Measurements from ENCODE around the gene SFXN1. TPM values are rescaled to one million over a fixed set of nuclear protein-coding genes. Genes with fewer than 3 reads are reported as not detected.

The SFXN1 gene
- total and polyA plus RNA-seq, 9 of the 15 experiments (the other 6 are each of a cell fraction or from before 2014, with no cell fraction given): 31.8 to 261 (median 113) TPM

GRCh38 chr5:175508896-175509295, 30.5 kb downstream of the SFXN1 start (continued):
- TF ChIP-seq ZFX (CRISPR knock-in tag; IDR thresholded peaks at IDR 0.05): no peak
- TF ChIP-seq, protein P1, sequence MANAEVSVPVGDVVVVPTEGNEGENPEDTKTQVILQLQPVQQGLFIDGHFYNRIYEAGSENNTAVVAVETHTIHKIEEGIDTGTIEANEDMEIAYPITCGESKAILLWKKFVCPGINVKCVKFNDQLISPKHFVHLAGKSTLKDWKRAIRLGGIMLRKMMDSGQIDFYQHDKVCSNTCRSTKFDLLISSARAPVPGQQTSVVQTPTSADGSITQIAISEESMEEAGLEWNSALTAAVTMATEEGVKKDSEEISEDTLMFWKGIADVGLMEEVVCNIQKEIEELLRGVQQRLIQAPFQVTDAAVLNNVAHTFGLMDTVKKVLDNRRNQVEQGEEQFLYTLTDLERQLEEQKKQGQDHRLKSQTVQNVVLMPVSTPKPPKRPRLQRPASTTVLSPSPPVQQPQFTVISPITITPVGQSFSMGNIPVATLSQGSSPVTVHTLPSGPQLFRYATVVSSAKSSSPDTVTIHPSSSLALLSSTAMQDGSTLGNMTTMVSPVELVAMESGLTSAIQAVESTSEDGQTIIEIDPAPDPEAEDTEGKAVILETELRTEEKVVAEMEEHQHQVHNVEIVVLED (CRISPR knock-in tag; IDR thresholded peaks at IDR 0.05): no peak

- no peaks in the 10 kb centered on the region for H3K9me1 ChIP-seq (ENCODE audit: control insufficient read depth, insufficient read depth, low read length)
- BruUV-seq (replicated peaks): no TSS peak
- CTCF ChIA-PET (ENCODE audit: low intra/inter-chr PET ratio): no interaction called here
- DNase-seq (ENCODE audit: extremely low read depth in 1 of 4, low spot score in 3 of 4) (no peak), ATAC-seq (no peak), FAIRE-seq (no peak)
- peaks cover 98% of the 10 kb centered on the region for H3K36me3 ChIP-seq (ENCODE audit: control insufficient read depth, insufficient read depth, low read length)
- H3K4me1 ChIP-seq (replicated peaks in 1 of 2; ENCODE audit: control insufficient read depth in 2 of 2, insufficient read depth in 2 of 2, low read length in 2 of 2): peaks cover 9 to 12% of the 10 kb centered on the region in 2 experiments; a peak in 3 of 5 replicates
- no peak overlapping the region for H3K4me3 ChIP-seq
- H3K79me2 ChIP-seq (ENCODE audit: control insufficient read depth, insufficient read depth, low read length): no peaks in the 10 kb centered on the region
- POLR2A ChIA-PET: interaction anchor here (0.7 kb wide), 1 partner anchor 1616 kb away, joined by 3 read pairs; no protein-coding TSS in a partner anchor
- H3K4me2 ChIP-seq (ENCODE audit: insufficient read depth, low read length): no peak overlapping the region
- intact Hi-C loops (cut with micrococcal nuclease) (no loop called here), in situ Hi-C loops (cut with MboI) (no loop called here)
- H3K27ac ChIP-seq (ENCODE audit: extremely low read depth, low read depth, low read length): no peak overlapping the region
- H2AFZ ChIP-seq (ENCODE audit: low read depth, low read length): no peak overlapping the region
- 91% methylated on average over 13 of the region's 13 CpGs for WGBS (ENCODE audit: insufficient coverage, low coverage, missing lambda C conversion rate)
- H3K9me3 ChIP-seq (replicated peaks; ENCODE audit: control insufficient read depth, insufficient read depth, low read depth, low read length): no peaks in the 10 kb centered on the region
- no peaks in the 10 kb centered on the region for H3K27me3 ChIP-seq (ENCODE audit: control insufficient read depth in 2 of 2, insufficient read depth in 2 of 2, low read length in 2 of 2)
- H4K20me1 ChIP-seq (replicated peaks; ENCODE audit: control insufficient read depth, insufficient read depth, low read length): peaks cover 14% of the 10 kb centered on the region; the same call in 1 of the 2 replicates
- no peak overlapping the region for H3K9ac ChIP-seq (ENCODE audit: insufficient read depth in 1 of 2, low read depth in 2 of 2, low read length in 2 of 2)
- TF ChIP-seq SUPT5H (IDR thresholded peaks at IDR 0.05) (no peak), BRF2 (IDR thresholded peaks at IDR 0.05; ENCODE audit: borderline replicate concordance, insufficient read depth, insufficient read length) (no peak)
Measured at GRCh38 chr5:175513297-175513696, 34.9 kb downstream of the SFXN1 start.

Data from K562 (cell line).